Measurements from ENCODE around the gene COL15A1.

- TF ChIP-seq CTCF (IDR thresholded peaks at IDR 0.05) (no peak), POLR2AphosphoS5 (IDR thresholded peaks at IDR 0.05) (no peak)
Measured at GRCh38 chr9:98906273-98907040, 37.2 kb upstream of the COL15A1 start.

Data from esophagus muscularis mucosa (tissue), 3 donors.